ENCODE data around the gene APBA2. TPM values are rescaled to one million over a fixed set of nuclear protein-coding genes. Genes with fewer than 3 reads are reported as not detected.

APBA2 gene
- total and polyA plus RNA-seq, 10 donors = 5.8 to 33.8 (median 18.3) TPM

DNA sequence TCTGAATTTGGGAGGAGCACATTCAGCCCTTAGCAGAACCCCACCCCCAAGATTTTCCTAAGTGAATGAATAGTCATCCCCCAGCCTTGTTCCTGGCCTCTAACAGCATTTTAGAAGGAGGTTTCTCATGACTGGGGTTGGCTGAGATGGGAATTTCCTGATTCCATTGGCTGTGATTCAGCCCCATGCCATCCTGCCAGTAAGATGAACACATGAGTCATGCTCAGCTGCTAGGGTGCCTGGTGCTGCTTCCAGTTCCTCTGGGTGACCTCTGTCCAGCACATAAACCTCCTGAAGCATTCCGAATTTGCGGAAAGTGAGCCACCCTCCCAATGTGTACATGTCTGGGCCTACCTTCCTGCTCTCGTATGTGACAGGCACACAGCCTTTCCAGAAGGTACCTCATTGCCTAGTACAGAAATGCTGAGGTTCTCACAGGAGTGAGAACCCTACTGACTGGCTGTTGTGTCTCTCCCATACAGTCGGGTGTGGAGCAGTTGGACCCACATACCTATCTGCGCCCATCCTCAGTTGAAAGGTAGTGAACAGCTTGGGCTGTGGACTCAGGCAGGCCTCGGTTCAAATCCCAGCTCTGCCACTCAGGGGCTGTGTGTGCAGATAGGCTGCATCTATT lies 91.7 kb downstream of the APBA2 start:
- no peaks in the 10 kb centered on the region for H3K9me3 ChIP-seq
- intact Hi-C loops (cut with DNase I; ENCODE audit: low total_unique reads) = no loop called here
- H3K27me3 ChIP-seq (replicated peaks in 1 of 7) = no peaks in the 10 kb centered on the region
- H3K4me1 ChIP-seq = peaks cover 0 to 10% (median 0%) of the 10 kb centered on the region in 6 donors
- no peak overlapping the region for H3K4me3 ChIP-seq
- TF ChIP-seq POLR2A (IDR thresholded peaks at IDR 0.05) (no peak), POLR2AphosphoS5 (IDR thresholded peaks at IDR 0.05) (peak in 1 of 3 donors; percentile 37)
- peak; percentile 34 for DNase-seq
- H3K36me3 ChIP-seq = no peaks in the 10 kb centered on the region
- no peak overlapping the region for H3K27ac ChIP-seq
- 79 to 93% (median 84%) methylated on average over 5 to 6 of the region's 6 CpGs for WGBS, 5 donors

DNA sequence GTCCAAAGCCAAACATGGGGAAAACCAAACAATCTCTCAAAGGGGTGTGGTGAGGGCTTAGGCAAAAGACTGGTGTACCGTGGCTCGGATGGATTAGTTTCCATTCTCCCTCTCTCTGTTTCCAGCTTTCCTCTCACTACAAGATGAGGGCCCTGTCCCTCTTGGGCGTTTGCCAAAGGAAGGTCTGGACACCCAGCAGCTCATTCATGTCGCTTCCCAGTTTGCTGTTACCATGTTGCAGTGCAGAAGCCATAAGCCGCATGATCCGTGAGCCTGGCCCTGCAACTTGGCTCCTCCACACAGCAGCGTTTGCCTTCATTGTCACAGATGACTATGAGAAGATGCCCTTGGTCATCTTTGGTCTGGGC lies 92.2 kb downstream of the APBA2 start:
- DNase-seq = no peak
- no peaks in the 10 kb centered on the region for H3K9me3 ChIP-seq
- WGBS, 5 donors = 85 to 97% (median 92%) methylated on average over 7 of the region's 7 CpGs
- H3K27me3 ChIP-seq (replicated peaks in 1 of 7) = no peaks in the 10 kb centered on the region
- H3K27ac ChIP-seq = no peak overlapping the region
- H3K4me1 ChIP-seq = peaks cover 0 to 10% (median 0%) of the 10 kb centered on the region in 6 donors
- no peak for TF ChIP-seq POLR2A (IDR thresholded peaks at IDR 0.05)
- TF ChIP-seq CTCF (IDR thresholded peaks at IDR 0.05 in 8 of 11, conservative IDR thresholded peaks at IDR 0.05 in 3 of 11) = no peak
- no peak for TF ChIP-seq POLR2AphosphoS5 (IDR thresholded peaks at IDR 0.05)
- intact Hi-C loops (cut with DNase I; ENCODE audit: low total_unique reads) = no loop called here
- no peaks in the 10 kb centered on the region for H3K36me3 ChIP-seq
- H3K4me3 ChIP-seq = no peak overlapping the region

- TF ChIP-seq POLR2AphosphoS5 (IDR thresholded peaks at IDR 0.05) = no peak
- TF ChIP-seq POLR2A (IDR thresholded peaks at IDR 0.05) = no peak
- H3K27ac ChIP-seq = no peak overlapping the region
- peak; percentile 44 for DNase-seq
- H3K4me1 ChIP-seq = peaks cover 0 to 10% (median 0%) of the 10 kb centered on the region in 6 donors
- H3K4me3 ChIP-seq = no peak overlapping the region
- intact Hi-C loops (cut with DNase I; ENCODE audit: low total_unique reads) = no loop called here
- H3K27me3 ChIP-seq (replicated peaks in 1 of 7) = no peaks in the 10 kb centered on the region
- H3K36me3 ChIP-seq = no peaks in the 10 kb centered on the region
- H3K9me3 ChIP-seq = no peaks in the 10 kb centered on the region
- 84 to 95% (median 91%) methylated on average over 3 of the region's 3 CpGs for WGBS, 5 donors
Observed at GRCh38 chr15:28978661-28979060, 92.9 kb downstream of the APBA2 start.

GRCh38 chr15:28979208-28979841 lies 93.6 kb downstream of the APBA2 start:
- intact Hi-C loops (cut with DNase I; ENCODE audit: low total_unique reads) = no loop called here
- peak; percentile 48 for DNase-seq
- TF ChIP-seq CTCF (IDR thresholded peaks at IDR 0.05 in 8 of 11, conservative IDR thresholded peaks at IDR 0.05 in 3 of 11) (no peak), POLR2AphosphoS5 (IDR thresholded peaks at IDR 0.05) (no peak), POLR2A (IDR thresholded peaks at IDR 0.05) (no peak)
- H3K4me3 ChIP-seq = no peak overlapping the region
- no peak overlapping the region for H3K27ac ChIP-seq
- H3K27me3 ChIP-seq (replicated peaks in 1 of 7) = no peaks in the 10 kb centered on the region
- H3K9me3 ChIP-seq = no peaks in the 10 kb centered on the region
- peaks cover 0 to 13% (median 0%) of the 10 kb centered on the region in 6 donors for H3K4me1 ChIP-seq
- no peaks in the 10 kb centered on the region for H3K36me3 ChIP-seq
- 79 to 90% (median 83%) methylated on average over 13 of the region's 13 CpGs for WGBS, 5 donors

- TF ChIP-seq POLR2AphosphoS5 (IDR thresholded peaks at IDR 0.05) (no peak), CTCF (IDR thresholded peaks at IDR 0.05 in 8 of 11, conservative IDR thresholded peaks at IDR 0.05 in 3 of 11) (no peak), POLR2A (IDR thresholded peaks at IDR 0.05) (no peak)
- H3K27ac ChIP-seq = no peak overlapping the region
- no peak for DNase-seq
- 64 to 93% (median 74%) methylated on average over 3 of the region's 3 CpGs for WGBS, 5 donors
- H3K36me3 ChIP-seq = no peaks in the 10 kb centered on the region
- H3K4me1 ChIP-seq = peaks cover 0 to 20% (median 5%) of the 10 kb centered on the region in 6 donors
- H3K9me3 ChIP-seq = no peaks in the 10 kb centered on the region
- H3K4me3 ChIP-seq = no peak overlapping the region
- intact Hi-C loops (cut with DNase I; ENCODE audit: low total_unique reads) = loop anchor here (10.0 kb wide), 1 partner anchor 104 kb away; no protein-coding TSS in a partner anchor
- no peaks in the 10 kb centered on the region for H3K27me3 ChIP-seq (replicated peaks in 1 of 7)
Observed at GRCh38 chr15:28980709-28981350, 95.1 kb downstream of the APBA2 start.
